ENCODE results near the gene TOMM6.

The TOMM6 gene

DNA sequence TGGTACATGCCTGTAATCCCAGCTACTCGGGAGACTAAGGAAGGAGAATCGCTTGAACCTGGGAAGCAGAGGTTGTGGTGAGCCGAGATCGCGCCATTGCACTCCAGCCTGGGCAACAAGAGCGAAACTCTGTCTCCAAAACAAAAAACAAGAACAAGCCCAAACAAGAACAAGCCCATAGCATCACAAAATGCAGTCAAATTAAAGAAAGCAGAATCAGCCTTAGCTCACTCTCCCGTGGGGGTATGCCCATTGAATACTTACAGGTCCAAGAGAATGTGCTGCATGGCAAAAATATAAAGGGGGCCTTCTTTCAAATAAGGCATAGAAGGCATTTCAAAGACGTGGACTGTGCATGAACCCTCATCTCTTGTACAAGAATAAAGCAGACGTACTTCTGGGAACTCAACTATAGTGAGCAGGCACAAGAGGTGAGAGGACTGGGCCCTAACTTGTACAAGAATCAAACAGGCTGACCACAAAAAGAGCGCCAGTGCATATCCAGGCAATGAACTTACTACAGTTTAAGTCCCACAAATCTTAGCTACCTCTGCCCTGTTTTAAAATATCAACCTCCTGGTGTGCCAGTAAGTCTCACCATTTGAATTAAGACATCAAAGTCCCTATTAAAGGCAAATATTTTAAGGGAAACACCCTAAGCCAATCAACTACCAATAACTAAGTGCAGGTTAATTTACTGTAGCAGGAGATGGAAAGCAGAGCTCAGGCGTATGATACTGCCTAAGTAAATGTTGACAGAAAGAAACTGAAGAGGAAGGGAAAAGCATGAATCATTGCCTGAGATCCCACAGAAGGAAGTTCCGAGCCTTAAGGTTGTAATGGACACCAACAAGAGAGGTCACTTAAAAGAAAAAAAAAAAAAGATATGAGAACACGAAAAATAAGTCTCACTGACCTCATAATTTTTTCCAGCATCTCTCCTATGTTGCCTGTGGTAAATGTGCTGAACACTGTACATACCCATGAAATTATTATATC, 37.4 kb downstream of the TOMM6 start:
- no peak for DNase-seq

DNA sequence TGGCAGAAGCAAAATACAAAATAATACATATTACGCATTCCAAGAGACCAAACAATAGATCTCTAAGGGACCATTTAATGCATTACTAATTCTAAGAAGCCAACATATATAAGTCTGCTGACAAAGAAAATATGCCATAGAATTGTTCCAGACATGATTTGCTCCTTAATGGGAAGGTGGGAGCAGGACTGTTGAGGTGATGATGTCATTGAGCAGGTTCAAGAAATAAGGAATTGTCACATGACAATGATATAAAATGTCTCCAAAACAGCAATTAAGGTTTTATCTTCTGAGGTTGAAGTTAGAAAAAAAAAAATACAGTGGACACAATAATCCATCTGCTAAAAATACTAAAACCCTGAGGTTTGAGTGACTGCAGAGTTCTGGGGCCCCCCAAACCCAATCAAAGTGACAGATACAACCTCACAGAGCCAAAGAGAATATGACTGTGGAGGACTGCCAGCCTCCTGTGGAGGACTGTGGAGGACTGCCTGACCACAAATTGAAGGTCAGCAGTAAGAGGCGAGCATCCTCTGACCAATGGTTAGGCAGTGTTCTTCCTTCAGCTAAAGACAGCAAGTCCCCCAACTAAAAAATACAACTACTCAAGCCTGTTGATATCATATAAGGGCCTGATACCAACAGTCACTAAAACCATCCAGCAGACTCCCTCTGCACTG, 39.0 kb downstream of the TOMM6 start:
- no peak for DNase-seq

- DNase-seq: no peak
Observed at GRCh38 chr6:41832263-41832662, 44.8 kb downstream of the TOMM6 start.

- no peak for DNase-seq
Observed at GRCh38 chr6:41836022-41836659, 48.6 kb downstream of the TOMM6 start.

DNA sequence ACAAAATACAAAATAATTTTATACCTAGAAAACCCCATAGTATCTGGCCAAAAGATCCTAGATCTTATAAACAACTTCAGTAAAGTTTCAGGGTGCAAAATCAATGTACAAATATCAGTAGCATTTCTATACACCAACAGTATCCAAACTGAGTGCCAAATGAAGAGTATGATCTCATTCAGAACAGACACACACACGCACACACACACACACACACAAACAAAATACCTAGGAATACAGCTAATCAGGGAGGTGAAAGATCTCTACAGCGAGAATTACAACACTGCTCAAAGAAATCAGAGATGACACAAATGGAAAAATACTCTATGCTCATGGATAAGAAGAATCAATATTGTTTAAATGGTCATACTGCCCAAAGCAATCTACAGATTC, 49.2 kb downstream of the TOMM6 start:
- DNase-seq: no peak

Data from activated gamma-delta T cell (primary cell).